Glutamatergic neuron (in vitro differentiated cells): ENCODE measurements around the gene UBC. TPM values are rescaled to one million over a fixed set of nuclear protein-coding genes. Genes with fewer than 3 reads are reported as not detected.

Source experiments
- DNase-seq: peaks from one replicate; pipeline ENCODE4 v3.0.0; 2022
- H3K27ac Mint-ChIP-seq: one replicate; pipeline ENCODE4 v1.8.0; 2020; ENCODE audit warnings: mild to moderate bottlenecking, mixed read lengths, inconsistent platforms; ENCODE audit not compliant: unreplicated experiment
- H3K27me3 Mint-ChIP-seq: one replicate; pipeline ENCODE4 v1.8.0; 2020; ENCODE audit warnings: mild to moderate bottlenecking, moderate library complexity, mixed read lengths, inconsistent platforms; ENCODE audit not compliant: unreplicated experiment
- H3K36me3 Mint-ChIP-seq: one replicate; pipeline ENCODE4 v1.8.0; 2020; ENCODE audit warnings: mild to moderate bottlenecking, mixed read lengths, inconsistent platforms; ENCODE audit not compliant: unreplicated experiment
- H3K4me1 Mint-ChIP-seq: one replicate; pipeline ENCODE4 v1.8.0; 2020; ENCODE audit warnings: mild to moderate bottlenecking, low read depth, mixed read lengths, inconsistent platforms; ENCODE audit not compliant: unreplicated experiment
- H3K4me3 Mint-ChIP-seq: one replicate; pipeline ENCODE4 v1.8.0; 2020; ENCODE audit warnings: mild to moderate bottlenecking, mixed read lengths, inconsistent platforms; ENCODE audit not compliant: unreplicated experiment
- H3K9me3 Mint-ChIP-seq: one replicate; pipeline ENCODE4 v1.8.0; 2020; ENCODE audit warnings: mild to moderate bottlenecking, moderate library complexity, mixed read lengths, inconsistent platforms; ENCODE audit not compliant: unreplicated experiment
- long read RNA-seq: library from polyadenylated mRNA; unstranded; transcript quantifications from one replicate; pipeline ENCODE4 v2.0.0, GENCODE V29; 2020; ENCODE audit not compliant: unreplicated experiment
- total RNA-seq: library from RNA; stranded (reverse); fragmentation: NEBNext Ultra II Directional; extraction: Animal tissue kit (Norgen Biotek cat#: 25700); gene quantifications from one replicate; pipeline ENCODE4 v1.2.1, GENCODE V29; 2021; ENCODE audit not compliant: unreplicated experiment
- TF ChIP-seq, protein P1 (sequence below): fragments of 200-600 bp; sonication (generic); IDR thresholded peaks from one replicate; pipeline ENCODE4 v1.5.0; 2021; ENCODE audit not compliant: partially characterized antibody, unreplicated experiment

UBC gene
- total RNA-seq = 966 TPM
- long read RNA-seq, transcript UBC-205 (1 exons, 3,745 nt) = minor isoform, 124 of 583 reads
- long read RNA-seq, transcript UBC-201 (2 exons, 2,688 nt) = major isoform, 447 of 583 reads
- long read RNA-seq, partial matches to known transcripts = 0 of 583 reads
- long read RNA-seq, other reads (novel, unspliced or antisense) = 12 of 583 reads

GRCh38 chr12:124914392-124915238, at the start of gene UBC:
UBC (minus strand) TSS chr12:124914650; CDS start chr12:124913771, 879 bp downstream.
- peaks cover 26% of the 10 kb centered on the region for H3K27me3 Mint-ChIP-seq
- peaks cover 16% of the 10 kb centered on the region for H3K36me3 Mint-ChIP-seq
- TF ChIP-seq, protein P1, sequence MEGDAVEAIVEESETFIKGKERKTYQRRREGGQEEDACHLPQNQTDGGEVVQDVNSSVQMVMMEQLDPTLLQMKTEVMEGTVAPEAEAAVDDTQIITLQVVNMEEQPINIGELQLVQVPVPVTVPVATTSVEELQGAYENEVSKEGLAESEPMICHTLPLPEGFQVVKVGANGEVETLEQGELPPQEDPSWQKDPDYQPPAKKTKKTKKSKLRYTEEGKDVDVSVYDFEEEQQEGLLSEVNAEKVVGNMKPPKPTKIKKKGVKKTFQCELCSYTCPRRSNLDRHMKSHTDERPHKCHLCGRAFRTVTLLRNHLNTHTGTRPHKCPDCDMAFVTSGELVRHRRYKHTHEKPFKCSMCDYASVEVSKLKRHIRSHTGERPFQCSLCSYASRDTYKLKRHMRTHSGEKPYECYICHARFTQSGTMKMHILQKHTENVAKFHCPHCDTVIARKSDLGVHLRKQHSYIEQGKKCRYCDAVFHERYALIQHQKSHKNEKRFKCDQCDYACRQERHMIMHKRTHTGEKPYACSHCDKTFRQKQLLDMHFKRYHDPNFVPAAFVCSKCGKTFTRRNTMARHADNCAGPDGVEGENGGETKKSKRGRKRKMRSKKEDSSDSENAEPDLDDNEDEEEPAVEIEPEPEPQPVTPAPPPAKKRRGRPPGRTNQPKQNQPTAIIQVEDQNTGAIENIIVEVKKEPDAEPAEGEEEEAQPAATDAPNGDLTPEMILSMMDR = no peak
- H3K4me1 Mint-ChIP-seq = peaks cover 40% of the 10 kb centered on the region
- DNase-seq = peak; percentile 87
- H3K4me3 Mint-ChIP-seq = peak within 1 kb of the TSS; percentile 97
- peak within 1 kb of the TSS; percentile 100 for H3K27ac Mint-ChIP-seq
- H3K9me3 Mint-ChIP-seq = peaks cover 20% of the 10 kb centered on the region

GRCh38 chr12:124963211-124963610, 48.8 kb upstream of the UBC start:
- H3K4me1 Mint-ChIP-seq = peaks cover 2% of the 10 kb centered on the region
- H3K4me3 Mint-ChIP-seq = no peak overlapping the region
- no peak overlapping the region for H3K27ac Mint-ChIP-seq
- no peaks in the 10 kb centered on the region for H3K36me3 Mint-ChIP-seq
- no peak for DNase-seq
- TF ChIP-seq, protein P1 = no peak
- peaks cover 5% of the 10 kb centered on the region for H3K27me3 Mint-ChIP-seq
- H3K9me3 Mint-ChIP-seq = peaks cover 2% of the 10 kb centered on the region

GRCh38 chr12:124961055-124961454, 46.6 kb upstream of the UBC start:
- H3K4me1 Mint-ChIP-seq = no peaks in the 10 kb centered on the region
- H3K36me3 Mint-ChIP-seq = no peaks in the 10 kb centered on the region
- H3K9me3 Mint-ChIP-seq = no peaks in the 10 kb centered on the region
- no peak for DNase-seq
- peaks cover 5% of the 10 kb centered on the region for H3K27me3 Mint-ChIP-seq
- H3K27ac Mint-ChIP-seq = no peak overlapping the region
- peak overlapping the region; percentile 25 for H3K4me3 Mint-ChIP-seq
- TF ChIP-seq, protein P1 = no peak

- Mint-ChIP-seq H3K36me3 (no peaks in the 10 kb centered on the region), H3K27me3 (peaks cover 4% of the 10 kb centered on the region), H3K9me3 (no peaks in the 10 kb centered on the region), H3K4me3 (no peak overlapping the region), H3K4me1 (no peaks in the 10 kb centered on the region), H3K27ac (no peak overlapping the region)
- no peak for DNase-seq
- TF ChIP-seq, protein P1 = no peak
These were observed 42.1 kb upstream of the UBC start for GRCh38 chr12:124956571-124956970.

DNA sequence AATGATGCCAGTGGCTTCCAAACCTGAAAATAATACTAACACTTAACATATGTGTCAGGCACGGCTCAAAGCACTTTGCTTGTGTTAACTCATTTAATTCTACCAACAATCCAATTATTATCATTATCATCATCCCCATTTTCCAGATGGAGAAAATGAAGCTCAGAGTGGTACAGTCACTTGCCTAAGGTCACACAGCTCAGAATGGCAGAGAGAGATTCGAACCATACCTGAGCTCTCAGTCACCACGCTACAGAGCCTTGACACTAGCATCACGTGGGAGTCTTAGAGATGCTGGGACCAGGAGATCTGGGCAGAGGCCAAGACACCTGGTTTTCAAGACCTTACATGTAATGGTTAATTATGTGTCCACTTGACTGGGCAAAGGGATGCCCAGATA, 40.3 kb upstream of the UBC start:
- H3K27ac Mint-ChIP-seq = no peak overlapping the region
- no peak for DNase-seq
- no peak overlapping the region for H3K4me3 Mint-ChIP-seq
- no peaks in the 10 kb centered on the region for H3K36me3 Mint-ChIP-seq
- H3K4me1 Mint-ChIP-seq = no peaks in the 10 kb centered on the region
- no peaks in the 10 kb centered on the region for H3K9me3 Mint-ChIP-seq
- TF ChIP-seq, protein P1 = no peak
- H3K27me3 Mint-ChIP-seq = no peaks in the 10 kb centered on the region
